Loucy (cell line): ENCODE measurements around the gene ZWINT.
A peak's percentile ranks its signal among the peaks of the same experiment; 100 is the strongest.

Experiments
- H2AFZ ChIP-seq: fragments of 200-600 bp; sonication (generic); 2 replicates; pipeline ENCODE4 v1.6.0; 2016; ENCODE audit warnings: antibody characterized with exemption, mild to moderate bottlenecking, low read length, moderate library complexity
- H3F3A ChIP-seq: fragments of 200-600 bp; 2 replicates; pipeline ENCODE4 v1.6.0; 2016; ENCODE audit warnings: antibody characterized with exemption, low read depth, mild to moderate bottlenecking
- H3K27me3 ChIP-seq: fragments of 200-600 bp; sonication (generic); 2 replicates; pipeline ENCODE4 v1.6.1; 2014; ENCODE audit warnings: low read length, mild to moderate bottlenecking; ENCODE audit not compliant: insufficient read depth, poor library complexity, severe bottlenecking
- H3K36me3 ChIP-seq: fragments of 200-600 bp; sonication (generic); 2 replicates; pipeline ENCODE4 v1.6.1; 2016; ENCODE audit warnings: low read length; ENCODE audit not compliant: insufficient read depth
- H3K4me1 ChIP-seq: fragments of 200-600 bp; sonication (generic); 2 replicates; pipeline ENCODE4 v1.5.1; 2014; ENCODE audit warnings: low read length, mild to moderate bottlenecking; ENCODE audit not compliant: insufficient read depth, poor library complexity, severe bottlenecking
- H3K4me2 ChIP-seq: fragments of 200-600 bp; sonication (generic); 2 replicates; pipeline ENCODE4 v1.6.0; 2014; ENCODE audit warnings: antibody characterized with exemption, low read length, low read depth, mild to moderate bottlenecking; ENCODE audit not compliant: poor library complexity, severe bottlenecking
- H3K4me3 ChIP-seq: fragments of 200-600 bp; sonication (generic); 2 replicates; pipeline ENCODE4 v1.5.1; 2014; ENCODE audit warnings: low read length, mild to moderate bottlenecking, mixed read lengths; ENCODE audit not compliant: poor library complexity, severe bottlenecking
- H3K79me2 ChIP-seq: fragments of 200-600 bp; sonication (generic); 2 replicates; pipeline ENCODE4 v1.6.1; 2014; ENCODE audit warnings: low read length; ENCODE audit not compliant: insufficient read depth
- H3K9ac ChIP-seq: fragments of 200-600 bp; sonication (generic); 2 replicates; pipeline ENCODE4 v1.6.0; 2014; ENCODE audit warnings: mild to moderate bottlenecking, low read depth, low read length, moderate library complexity; ENCODE audit not compliant: poor library complexity, severe bottlenecking
- H3K9me2 ChIP-seq: fragments of 200-600 bp; sonication (generic); replicated peaks from 2 replicates; pipeline ENCODE4 v1.6.1; 2016; ENCODE audit warnings: low read depth, low read length, mixed read lengths
- H3K9me3 ChIP-seq: fragments of 200-600 bp; sonication (generic); 2 replicates; pipeline ENCODE4 v1.6.1; 2014; ENCODE audit warnings: mild to moderate bottlenecking, antibody characterized with exemption, low read length, low read depth; ENCODE audit not compliant: insufficient read depth
- H4K20me1 ChIP-seq: fragments of 200-600 bp; sonication (generic); 2 replicates; pipeline ENCODE4 v1.6.0; 2014; ENCODE audit warnings: antibody characterized with exemption, low read length, mild to moderate bottlenecking; ENCODE audit not compliant: insufficient read depth, poor library complexity, severe bottlenecking
- CTCF ChIP-seq: fragments of 200-600 bp; sonication (generic); conservative IDR thresholded peaks from 2 replicates; pipeline ENCODE4 v1.5.1; 2014; ENCODE audit warnings: mild to moderate bottlenecking, antibody characterized with exemption, low read length
- EZH2phosphoT487 ChIP-seq: fragments of 200-600 bp; IDR thresholded peaks from 2 replicates; pipeline ENCODE4 v1.6.1; 2018; ENCODE audit warnings: antibody characterized with exemption, mild to moderate bottlenecking, moderate library complexity, borderline replicate concordance

ZWINT gene

DNA sequence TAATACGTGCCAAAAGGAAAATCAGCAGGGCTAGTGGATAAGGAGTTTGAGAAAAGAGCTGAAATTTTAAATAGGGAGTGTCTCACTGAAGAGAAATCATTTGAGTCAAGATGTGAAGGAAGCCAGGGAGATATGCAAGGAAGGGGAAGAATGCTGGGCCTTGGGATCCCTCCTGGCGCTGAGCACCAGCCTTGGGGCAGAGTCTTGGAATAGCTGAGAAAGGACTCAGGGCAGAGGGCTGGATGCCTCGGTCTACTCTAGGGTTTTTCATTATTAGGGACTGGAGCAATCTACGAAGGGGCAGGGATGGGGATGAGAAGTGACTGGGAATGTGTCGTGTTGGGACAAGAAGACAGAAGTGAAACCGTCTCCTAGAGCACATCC, 484 bp downstream of the ZWINT start:
- peaks cover 64% of the 10 kb centered on the region for H3K79me2 ChIP-seq
- peaks cover 21% of the 10 kb centered on the region for H3K4me1 ChIP-seq
- TF ChIP-seq EZH2phosphoT487 (no peak), CTCF (no peak)
- peaks cover 17% of the 10 kb centered on the region; the same call in 1 of the 2 replicates for H3K36me3 ChIP-seq
- no peaks in the 10 kb centered on the region for H3K9me2 ChIP-seq
- H3K4me2 ChIP-seq: peak overlapping the region; percentile 94
- peak overlapping the region; percentile 97 for H3K9ac ChIP-seq
- H3K27me3 ChIP-seq: no peaks in the 10 kb centered on the region
- peak overlapping the region; percentile 89 for H2AFZ ChIP-seq
- H4K20me1 ChIP-seq: peaks cover 8% of the 10 kb centered on the region
- no peaks in the 10 kb centered on the region for H3K9me3 ChIP-seq
- peak overlapping the region; percentile 100 for H3K4me3 ChIP-seq
- no peaks in the 10 kb centered on the region for H3F3A ChIP-seq

DNA sequence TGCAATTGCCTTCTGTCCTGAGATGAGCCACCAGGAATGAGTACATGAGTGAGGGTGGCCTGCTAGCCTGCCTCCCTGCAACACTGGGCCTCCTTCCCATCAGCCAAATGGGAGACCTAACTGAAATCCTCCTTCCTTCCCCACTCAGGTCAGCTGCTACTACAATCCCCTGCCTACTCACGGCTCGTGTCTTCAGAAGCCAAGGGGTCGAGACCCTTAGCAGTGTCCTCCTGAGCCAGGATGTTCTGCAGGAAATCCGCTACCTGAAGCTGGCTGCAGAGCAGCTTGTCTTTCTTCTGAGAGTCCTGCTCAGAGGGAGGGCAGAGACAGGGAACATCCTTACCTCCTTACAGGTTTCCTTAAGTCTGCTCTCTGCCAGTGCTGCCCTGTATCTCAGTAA, 1.2 kb downstream of the ZWINT start:
- no peak for TF ChIP-seq CTCF
- TF ChIP-seq EZH2phosphoT487: no peak
- H3K4me2 ChIP-seq: peak overlapping the region; percentile 94
- no peaks in the 10 kb centered on the region for H3K9me2 ChIP-seq
- peaks cover 8% of the 10 kb centered on the region for H4K20me1 ChIP-seq
- H3K27me3 ChIP-seq: no peaks in the 10 kb centered on the region
- peaks cover 69% of the 10 kb centered on the region for H3K79me2 ChIP-seq
- no peaks in the 10 kb centered on the region for H3K9me3 ChIP-seq
- H2AFZ ChIP-seq: no peak overlapping the region
- 0 out of 2 replicates have a peak, but pooled peaks cover 3% of the 10 kb centered on the region for H3F3A ChIP-seq
- H3K9ac ChIP-seq: peak overlapping the region; percentile 97
- H3K36me3 ChIP-seq: peaks cover 17% of the 10 kb centered on the region; the same call in 1 of the 2 replicates
- peak overlapping the region; percentile 100 for H3K4me3 ChIP-seq
- H3K4me1 ChIP-seq: peaks cover 21% of the 10 kb centered on the region

DNA sequence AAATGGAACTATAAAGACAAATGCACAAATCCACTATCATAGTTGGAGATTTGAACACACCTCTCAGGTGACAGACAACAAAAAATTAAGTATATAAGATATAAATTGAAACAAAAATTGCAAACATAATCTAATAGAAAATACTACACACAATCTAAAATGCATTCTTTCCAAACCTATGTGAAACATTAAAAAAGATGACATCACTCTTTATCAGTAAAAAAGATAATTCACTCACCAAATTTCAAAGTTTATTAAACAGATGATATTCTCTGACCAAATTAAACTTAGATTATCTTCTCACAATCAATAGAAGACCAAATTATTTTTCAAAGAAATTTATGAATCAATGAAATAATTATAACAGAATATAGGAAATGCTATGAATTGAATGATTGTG, 4.0 kb downstream of the ZWINT start:
- Histone ChIP-seq H3K9me2 (no peaks in the 10 kb centered on the region), H3K4me2 (peak overlapping the region; percentile 94), H2AFZ (no peak overlapping the region), H3F3A (0 out of 2 replicates have a peak, but pooled peaks cover 3% of the 10 kb centered on the region), H3K9ac (peak overlapping the region; percentile 41), H3K4me1 (peaks cover 16% of the 10 kb centered on the region), H3K36me3 (peaks cover 23% of the 10 kb centered on the region; the same call in 1 of the 2 replicates), H3K79me2 (peaks cover 64% of the 10 kb centered on the region), H3K27me3 (no peaks in the 10 kb centered on the region), H3K4me3 (peak overlapping the region; percentile 100), H3K9me3 (no peaks in the 10 kb centered on the region), H4K20me1 (peaks cover 8% of the 10 kb centered on the region)
- TF ChIP-seq CTCF (no peak), EZH2phosphoT487 (no peak)
